HAP-1 (cell line): ENCODE data around the gene ARID3C.

ENCODE experiments used
- DNase-seq, 2 experiments: peaks; one replicate each; pipeline ENCODE4 v3.0.0-alpha.2; 2016 to 2020; ENCODE audit warnings: low spot score in 2 of 2
- H3K27me3 ChIP-seq: fragments of 250-450 bp; sonication (Bioruptor Pico); 2 replicates; pipeline ENCODE4 v1.5.1; 2020; ENCODE audit warnings: low read depth, mild to moderate bottlenecking, moderate library complexity
- H3K36me3 ChIP-seq: fragments of 250-450 bp; sonication (Bioruptor Pico); replicated peaks from 2 replicates; pipeline ENCODE4 v1.5.1; 2020; ENCODE audit warnings: mild to moderate bottlenecking
- H3K4me1 ChIP-seq: fragments of 250-450 bp; sonication (Bioruptor Pico); 2 replicates; pipeline ENCODE4 v1.5.1; 2020; ENCODE audit warnings: mild to moderate bottlenecking
- H3K4me3 ChIP-seq: fragments of 250-450 bp; sonication (Bioruptor Pico); 2 replicates; pipeline ENCODE4 v1.5.1; 2020; ENCODE audit warnings: mild to moderate bottlenecking, moderate library complexity
- H3K9me3 ChIP-seq: fragments of 250-450 bp; sonication (Bioruptor Pico); 2 replicates; pipeline ENCODE4 v1.5.1; 2020; ENCODE audit warnings: mild to moderate bottlenecking, moderate library complexity
- in situ Hi-C: fragments of 300-500 bp; cut with MboI; formaldehyde crosslinking; loops from 3 replicates; pipeline ENCODE4 v1.14.3; 2020; ENCODE audit warnings: low sequenced_read_pairs, inconsistent platforms, mixed read lengths

Gene ARID3C

DNA sequence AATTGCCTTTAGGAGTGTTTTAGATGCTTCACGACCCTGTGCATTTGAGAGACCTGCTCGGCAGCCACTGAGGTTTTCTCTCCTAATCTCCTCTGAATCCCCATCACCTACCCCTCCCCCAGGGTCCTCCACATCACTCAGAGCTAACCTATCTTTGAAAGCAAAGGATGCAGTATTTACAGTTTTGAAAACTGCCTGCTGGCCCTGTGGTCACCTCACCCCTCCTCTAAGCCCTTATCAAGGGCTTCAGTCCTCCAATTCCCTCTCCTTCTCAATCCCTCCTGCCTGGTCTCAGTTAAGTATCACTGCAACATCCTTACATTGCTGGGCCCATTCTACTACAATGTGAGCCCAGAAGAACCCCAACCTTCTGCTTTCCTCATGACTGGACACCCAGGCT is 21.5 kb downstream of the ARID3C start:
- Histone ChIP-seq H3K36me3 (peaks cover 13% of the 10 kb centered on the region; the same call in 1 of the 2 replicates), H3K4me1 (peaks cover 13% of the 10 kb centered on the region), H3K27me3 (no peaks in the 10 kb centered on the region), H3K9me3 (no peaks in the 10 kb centered on the region), H3K4me3 (no peak overlapping the region)
- no peak for DNase-seq
- in situ Hi-C loops = no loop called here

DNA sequence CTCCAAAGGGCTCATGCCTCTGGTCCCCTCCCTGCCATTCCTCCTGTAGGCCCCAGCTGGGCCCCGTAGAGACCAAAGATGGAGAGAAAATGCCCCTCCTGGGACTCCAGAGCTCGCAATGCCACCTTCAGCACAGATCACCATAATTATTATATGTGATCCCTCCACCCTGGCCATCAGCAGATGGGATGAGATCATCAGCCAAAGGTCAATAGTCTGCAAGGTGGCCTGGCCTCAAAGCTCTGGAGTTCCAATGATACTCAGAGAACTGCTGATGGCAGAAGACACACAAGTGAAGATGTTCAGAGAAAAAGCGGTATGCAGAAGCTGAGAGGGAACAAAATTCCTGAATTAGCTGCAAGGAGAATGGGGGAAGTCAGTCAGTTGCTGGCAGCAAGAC is 22.0 kb downstream of the ARID3C start:
- in situ Hi-C loops = no loop called here
- no peaks in the 10 kb centered on the region for H3K9me3 ChIP-seq
- H3K4me3 ChIP-seq = no peak overlapping the region
- no peak for DNase-seq
- peaks cover 13% of the 10 kb centered on the region; the same call in 1 of the 2 replicates for H3K36me3 ChIP-seq
- H3K27me3 ChIP-seq = no peaks in the 10 kb centered on the region
- peaks cover 12% of the 10 kb centered on the region for H3K4me1 ChIP-seq

GRCh38 chr9:34606190-34606589 is 22.7 kb downstream of the ARID3C start:
- no peak overlapping the region for H3K4me3 ChIP-seq
- no peaks in the 10 kb centered on the region for H3K9me3 ChIP-seq
- no peak for DNase-seq
- peaks cover 8% of the 10 kb centered on the region for H3K4me1 ChIP-seq
- in situ Hi-C loops = no loop called here
- peaks cover 8% of the 10 kb centered on the region; the same call in 1 of the 2 replicates for H3K36me3 ChIP-seq
- no peaks in the 10 kb centered on the region for H3K27me3 ChIP-seq

- DNase-seq = peak; percentile 70 to 92
- no peak overlapping the region for H3K4me3 ChIP-seq
- no peaks in the 10 kb centered on the region for H3K36me3 ChIP-seq
- no peaks in the 10 kb centered on the region for H3K9me3 ChIP-seq
- no peaks in the 10 kb centered on the region for H3K27me3 ChIP-seq
- no peaks in the 10 kb centered on the region for H3K4me1 ChIP-seq
- in situ Hi-C loops = loop anchor here (5.0 kb wide), 1 partner anchor 196 kb away; no protein-coding TSS in a partner anchor
Observed at GRCh38 chr9:34603610-34604231, 25.1 kb downstream of the ARID3C start.

DNA sequence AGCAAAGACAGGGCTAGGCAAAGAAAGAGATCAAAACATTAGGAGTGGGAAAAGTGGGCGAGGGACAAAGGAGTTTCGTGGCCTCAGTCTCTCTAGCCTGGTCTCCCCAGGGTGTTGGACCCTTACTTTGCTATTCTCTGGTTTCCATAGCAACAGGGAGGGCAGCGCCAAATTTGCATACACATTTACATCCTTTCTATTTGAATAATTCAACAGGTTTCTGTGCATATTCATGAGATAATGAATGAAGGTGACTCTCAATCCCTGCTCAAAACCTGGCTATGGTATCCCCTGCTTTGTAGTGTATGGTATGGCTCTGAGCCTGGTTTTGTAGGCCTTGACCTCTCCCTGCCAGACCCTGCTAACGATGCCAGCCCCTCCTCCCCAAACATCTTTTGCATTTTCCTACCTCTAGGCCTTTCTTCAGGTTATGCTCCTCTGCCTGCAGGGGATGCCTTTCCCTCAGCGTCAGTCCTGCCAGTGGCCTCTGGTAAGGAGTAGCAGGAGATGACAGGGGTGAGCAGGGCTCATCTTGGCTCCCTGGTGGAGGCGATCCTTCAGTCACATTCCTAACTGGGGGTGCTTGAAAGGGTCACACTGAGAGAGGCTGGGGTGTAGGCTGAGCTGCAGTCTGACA is 26.8 kb downstream of the ARID3C start:
- H3K4me3 ChIP-seq = no peak overlapping the region
- DNase-seq = no peak
- no peaks in the 10 kb centered on the region for H3K4me1 ChIP-seq
- H3K9me3 ChIP-seq = no peaks in the 10 kb centered on the region
- H3K36me3 ChIP-seq = no peaks in the 10 kb centered on the region
- in situ Hi-C loops = loop anchor here (5.0 kb wide), 1 partner anchor 195 kb away; no protein-coding TSS in a partner anchor
- H3K27me3 ChIP-seq = no peaks in the 10 kb centered on the region

DNA sequence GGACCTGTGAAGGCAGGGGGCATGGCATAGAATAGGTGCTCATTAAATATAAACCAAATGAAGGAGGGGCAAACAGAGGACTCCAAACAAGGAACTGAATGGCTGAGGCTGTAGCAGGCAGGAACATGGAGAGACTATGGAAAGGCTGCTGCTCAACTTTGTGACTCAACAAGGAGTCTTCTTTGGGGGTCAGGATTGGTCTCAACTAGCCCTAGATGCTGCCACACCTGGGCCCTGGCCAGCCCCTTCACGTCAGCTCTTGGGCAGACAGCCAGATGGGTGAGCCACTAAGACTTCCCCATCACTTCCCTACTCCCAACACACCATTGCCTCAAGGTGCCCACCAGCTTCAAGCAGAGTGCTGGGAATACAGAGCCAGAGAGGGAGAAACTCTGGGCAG is 28.0 kb downstream of the ARID3C start:
- Histone ChIP-seq H3K9me3 (no peaks in the 10 kb centered on the region), H3K4me1 (no peaks in the 10 kb centered on the region), H3K27me3 (no peaks in the 10 kb centered on the region), H3K4me3 (no peak overlapping the region), H3K36me3 (no peaks in the 10 kb centered on the region)
- DNase-seq = no peak
- in situ Hi-C loops = loop anchor here (5.0 kb wide), 1 partner anchor 194 kb away; no protein-coding TSS in a partner anchor

DNA sequence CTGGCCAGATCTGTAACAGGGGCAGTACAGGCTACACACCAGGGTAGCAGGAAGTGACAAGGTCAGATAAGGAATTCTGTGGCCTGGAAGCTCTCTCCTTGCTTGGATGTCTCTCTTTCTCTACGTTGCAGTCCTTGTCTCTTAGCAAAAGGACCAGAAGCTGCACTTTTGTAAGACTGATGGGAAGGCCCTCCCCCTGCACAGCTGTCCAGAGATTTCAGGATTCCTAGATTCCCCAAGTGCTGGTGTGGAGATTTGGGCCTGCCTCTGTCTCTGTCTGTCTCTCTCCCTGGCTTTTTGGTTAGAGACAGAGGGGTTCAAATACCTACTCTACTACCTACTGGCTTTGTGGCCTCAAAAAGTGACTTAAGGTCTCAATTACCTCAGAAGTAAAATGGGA is 29.3 kb downstream of the ARID3C start:
- no peaks in the 10 kb centered on the region for H3K27me3 ChIP-seq
- in situ Hi-C loops = no loop called here
- H3K4me1 ChIP-seq = no peaks in the 10 kb centered on the region
- H3K9me3 ChIP-seq = no peaks in the 10 kb centered on the region
- no peak overlapping the region for H3K4me3 ChIP-seq
- no peak for DNase-seq
- H3K36me3 ChIP-seq = no peaks in the 10 kb centered on the region

GRCh38 chr9:34594177-34594576 is 34.7 kb downstream of the ARID3C start:
- no peak for DNase-seq
- Histone ChIP-seq H3K9me3 (no peaks in the 10 kb centered on the region), H3K4me1 (no peaks in the 10 kb centered on the region; the same call in 1 of the 2 replicates), H3K4me3 (no peak overlapping the region), H3K27me3 (peaks cover 1% of the 10 kb centered on the region), H3K36me3 (no peaks in the 10 kb centered on the region)
- in situ Hi-C loops = loop anchor here (5.0 kb wide), 1 partner anchor 162 kb away; no protein-coding TSS in a partner anchor

DNA sequence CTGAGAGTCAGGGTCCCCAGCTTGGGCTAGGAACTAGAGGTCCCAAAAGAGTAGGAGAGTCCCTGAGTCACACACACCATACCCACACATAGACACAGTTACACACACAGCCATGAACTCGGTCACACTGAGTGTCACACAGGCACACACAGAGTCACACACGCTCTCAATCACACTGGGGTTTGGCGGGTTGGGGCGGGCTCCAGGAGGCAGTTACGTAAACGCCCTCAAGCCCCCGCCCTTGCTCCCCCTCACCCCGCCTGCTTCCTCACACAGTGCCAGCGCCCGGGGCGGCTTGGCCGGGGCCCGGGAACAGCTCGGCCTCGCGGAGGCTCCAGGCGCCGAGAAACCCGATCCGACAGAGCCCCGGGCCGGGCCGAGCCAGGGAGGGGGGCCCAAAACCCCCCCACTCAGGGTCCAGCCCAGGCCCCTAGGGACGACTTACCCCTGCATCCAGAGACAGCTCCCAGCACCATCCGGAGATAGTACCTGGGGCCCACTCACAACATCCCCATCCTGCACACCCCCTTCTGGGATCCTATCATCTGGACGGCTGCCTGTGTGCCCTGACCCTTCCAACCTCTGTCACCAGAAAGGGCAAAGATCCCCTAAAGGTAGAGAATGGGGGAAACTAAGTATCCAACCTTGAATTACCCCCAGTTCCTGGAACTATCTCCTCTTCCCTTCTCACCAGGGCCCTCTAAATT is 35.8 kb downstream of the ARID3C start:
- in situ Hi-C loops = loop anchor here (5.0 kb wide), 1 partner anchor 161 kb away; no protein-coding TSS in a partner anchor
- no peaks in the 10 kb centered on the region; the same call in 1 of the 2 replicates for H3K4me1 ChIP-seq
- no peak overlapping the region for H3K4me3 ChIP-seq
- peak in 1 of 2 experiments; percentile 44 for DNase-seq
- peaks cover 13% of the 10 kb centered on the region for H3K27me3 ChIP-seq
- H3K36me3 ChIP-seq = no peaks in the 10 kb centered on the region
- H3K9me3 ChIP-seq = no peaks in the 10 kb centered on the region

DNA sequence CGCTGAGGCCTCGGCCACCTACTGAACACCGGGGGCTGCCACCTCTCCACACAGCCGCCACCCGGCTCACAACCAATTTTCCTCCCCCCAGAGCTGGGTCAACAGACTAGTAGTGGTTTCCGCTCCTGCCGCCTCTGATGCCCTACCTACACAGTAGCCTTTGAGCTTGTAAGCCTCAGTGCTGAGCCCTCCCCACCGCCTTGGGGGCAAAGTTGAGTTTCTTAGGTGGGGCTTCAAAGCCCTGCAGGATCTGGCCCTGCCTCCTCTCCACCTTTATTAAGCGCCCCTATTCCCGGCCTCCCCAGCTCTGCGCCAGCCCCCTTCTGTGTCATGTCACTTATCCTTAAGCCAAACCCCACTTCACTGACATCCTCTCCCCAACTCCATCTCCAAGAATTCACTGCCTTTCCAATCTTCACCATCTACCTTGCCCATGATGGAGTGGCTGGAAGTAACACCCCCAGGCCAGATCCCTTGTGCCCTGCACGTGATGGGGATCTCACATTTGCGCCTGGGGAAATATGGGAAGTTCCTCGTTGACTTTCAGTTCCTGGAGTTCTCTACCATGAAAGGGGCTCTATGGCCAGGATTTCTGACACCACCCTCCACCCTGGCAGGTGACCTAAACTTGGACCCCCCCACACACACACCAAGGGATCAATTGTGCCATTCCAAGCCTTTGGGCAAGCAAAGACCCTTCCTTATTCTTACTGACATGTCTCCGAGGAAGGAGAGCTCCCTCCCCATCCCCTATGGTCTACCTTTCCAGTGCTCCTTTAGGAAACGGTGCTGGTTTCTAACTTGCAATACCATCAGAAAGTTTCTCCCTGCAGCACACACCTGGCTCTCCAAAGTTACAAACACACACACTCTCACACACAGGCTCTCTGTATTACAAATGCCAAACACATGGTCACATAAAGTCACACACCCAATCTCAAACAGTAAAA is 36.7 kb downstream of the ARID3C start:
- DNase-seq = no peak
- no peaks in the 10 kb centered on the region for H3K9me3 ChIP-seq
- H3K4me1 ChIP-seq = no peaks in the 10 kb centered on the region; the same call in 1 of the 2 replicates
- H3K27me3 ChIP-seq = peaks cover 20% of the 10 kb centered on the region
- no peak overlapping the region for H3K4me3 ChIP-seq
- in situ Hi-C loops = loop anchor here (5.0 kb wide), 1 partner anchor 160 kb away; no protein-coding TSS in a partner anchor
- no peaks in the 10 kb centered on the region for H3K36me3 ChIP-seq

DNA sequence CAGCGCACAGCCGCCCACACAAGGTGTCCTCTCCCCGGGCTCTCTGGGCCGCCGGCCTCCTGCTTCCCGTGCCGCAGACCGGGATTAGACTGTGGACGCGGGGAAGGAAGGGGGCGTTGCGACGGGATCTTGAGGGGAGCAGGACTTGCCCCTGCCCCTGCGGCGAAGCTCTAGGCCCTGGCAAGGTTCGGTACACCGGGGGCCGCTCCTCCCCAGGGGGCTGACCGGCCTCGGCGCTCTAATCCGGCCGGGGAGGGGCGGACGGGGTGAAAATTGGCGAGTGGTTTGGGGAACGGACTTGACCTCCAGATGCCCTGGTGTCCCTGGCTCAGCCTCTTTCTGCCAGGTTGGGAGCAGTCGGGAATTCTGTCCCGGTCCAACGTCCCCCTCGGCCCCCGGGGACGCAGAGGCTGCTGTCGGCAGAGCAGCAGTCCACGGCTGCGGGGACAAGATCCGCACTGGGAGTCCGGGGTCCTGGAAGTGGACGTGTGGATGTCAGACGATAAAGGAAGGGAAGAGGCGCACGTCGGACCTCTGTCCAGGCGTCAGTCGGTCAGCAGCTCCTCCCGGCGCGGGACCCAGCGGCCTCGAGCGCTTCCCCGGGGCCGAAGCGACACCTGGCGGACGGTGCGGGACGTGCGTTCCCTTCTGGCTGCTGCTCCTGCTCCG is 37.5 kb downstream of the ARID3C start:
- in situ Hi-C loops = loop anchor here (5.0 kb wide), 1 partner anchor 159 kb away; no protein-coding TSS in a partner anchor
- H3K36me3 ChIP-seq = no peaks in the 10 kb centered on the region
- no peak overlapping the region for H3K4me3 ChIP-seq
- no peaks in the 10 kb centered on the region; the same call in 1 of the 2 replicates for H3K4me1 ChIP-seq
- no peaks in the 10 kb centered on the region for H3K9me3 ChIP-seq
- H3K27me3 ChIP-seq = peaks cover 28% of the 10 kb centered on the region
- peak; percentile 56 to 92 for DNase-seq

DNA sequence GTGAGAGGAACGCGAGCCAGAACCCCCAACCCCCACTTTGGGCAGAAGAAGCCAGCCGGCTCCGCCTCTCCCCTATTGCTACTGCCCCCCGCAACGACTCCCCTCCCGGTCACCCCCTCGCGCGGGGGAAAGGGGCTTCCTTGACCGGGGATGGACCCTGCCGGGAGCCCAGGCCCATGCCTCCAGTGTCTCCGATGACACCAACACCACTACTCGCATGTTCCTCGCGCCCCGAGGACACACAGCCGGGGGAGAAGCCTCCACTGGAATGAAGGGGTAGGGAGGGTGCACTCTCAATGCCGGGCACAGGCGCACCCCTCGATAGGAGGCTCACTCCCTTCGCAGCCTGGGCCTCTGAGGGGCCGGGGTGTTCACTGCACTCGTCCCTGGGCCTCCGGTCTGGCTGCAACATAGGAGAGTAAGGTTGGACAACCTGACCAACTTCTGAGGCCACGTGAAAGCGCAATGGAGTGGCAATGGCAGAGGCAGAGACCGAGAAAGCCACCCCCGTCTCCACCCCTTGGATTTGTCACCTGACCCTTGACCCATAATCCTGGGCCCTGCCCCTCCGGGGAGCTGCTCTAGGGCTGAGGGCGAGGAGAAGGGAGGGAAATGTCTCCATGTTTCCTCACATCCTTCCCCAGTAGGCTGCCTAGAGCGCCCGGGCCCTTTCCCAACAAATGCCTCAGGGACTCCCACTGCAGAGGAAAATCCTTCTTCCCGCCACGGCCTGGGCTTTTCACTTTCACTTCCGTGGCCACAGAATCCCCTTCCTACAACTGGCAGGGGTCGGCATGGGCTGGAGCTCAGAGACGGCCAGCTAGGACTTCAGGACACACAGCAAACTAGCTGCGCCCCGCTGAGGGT is 38.3 kb downstream of the ARID3C start:
- peaks cover 32% of the 10 kb centered on the region for H3K27me3 ChIP-seq
- in situ Hi-C loops = loop anchor here (5.0 kb wide), 1 partner anchor 158 kb away; no protein-coding TSS in a partner anchor
- H3K4me3 ChIP-seq = no peak overlapping the region; the same call in 1 of the 2 replicates
- H3K4me1 ChIP-seq = no peaks in the 10 kb centered on the region; the same call in 1 of the 2 replicates
- H3K36me3 ChIP-seq = no peaks in the 10 kb centered on the region
- no peak for DNase-seq
- H3K9me3 ChIP-seq = no peaks in the 10 kb centered on the region
